HT1080 (cell line): ENCODE measurements around the gene FAM161A. TPM values are rescaled to one million over a fixed set of nuclear protein-coding genes. Genes with fewer than 3 reads are reported as not detected.

ENCODE experiments used
- DNase-seq: peaks from one replicate; pipeline ENCODE4 v3.0.0-alpha.2; 2015; ENCODE audit warnings: low read depth
- small RNA-seq: library from RNA; depleted of rRNA; stranded (forward); fragments of <200 nt; gene quantifications from one replicate; pipeline ENCODE3, GENCODE V24; 2014
- total RNA-seq: library from RNA; depleted of rRNA; stranded (reverse); fragments of >200 nt; shearing (Covaris generic); gene quantifications from 2 replicates; pipeline ENCODE4 v1.2.3, GENCODE V29; 2014; rRNA removed

The FAM161A gene
- total RNA-seq, 1 experiment from 2014 or later: 3.1 TPM

DNA sequence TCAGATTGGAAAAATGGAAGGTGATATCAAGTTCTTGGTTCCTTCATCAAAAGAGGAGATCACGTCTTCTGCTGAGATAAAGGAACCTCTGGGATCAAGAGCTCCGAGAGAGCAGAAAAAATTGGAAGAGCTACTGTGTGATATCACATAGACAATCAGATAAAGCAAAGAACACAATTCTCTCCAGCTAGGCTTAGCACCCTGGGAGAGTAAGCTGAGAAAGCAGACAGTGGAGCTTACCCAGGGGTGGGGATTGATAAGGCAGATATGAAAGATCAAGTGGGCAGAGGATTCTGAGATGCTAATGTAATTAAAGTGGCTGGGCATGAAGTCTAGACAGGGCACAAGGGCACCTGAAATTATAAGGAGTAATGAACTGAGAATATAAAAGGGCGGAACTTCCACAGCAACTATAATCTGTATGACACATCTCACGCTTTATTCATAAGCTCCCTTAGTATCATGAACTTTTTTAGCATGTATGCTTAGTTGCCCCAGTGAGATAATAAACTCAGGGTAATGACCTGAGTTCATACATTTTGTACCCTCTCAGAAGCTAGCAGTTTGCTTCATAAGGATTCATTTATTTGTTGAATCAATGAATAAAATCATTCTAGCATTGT, 65.8 kb downstream of the FAM161A start:
- no peak for DNase-seq

DNA sequence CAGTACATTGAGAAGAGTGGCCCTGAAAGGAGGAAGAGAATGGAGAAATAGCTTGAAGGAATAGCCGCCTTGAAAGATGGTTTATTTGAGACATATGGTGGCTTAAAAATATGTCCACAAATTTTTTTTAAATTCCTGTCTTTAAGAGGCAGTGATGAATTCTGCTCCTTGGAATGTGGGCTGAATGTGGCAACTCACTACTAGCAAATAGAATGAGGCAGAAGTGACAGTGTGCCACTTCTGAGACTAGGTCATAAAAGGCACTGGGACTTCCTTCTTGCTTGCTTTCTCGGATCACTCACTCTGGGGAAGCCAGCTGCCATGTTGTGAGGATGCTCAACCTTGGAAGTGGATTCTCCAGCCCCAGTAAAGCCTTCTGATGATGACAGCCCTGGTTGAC, 67.0 kb downstream of the FAM161A start:
- no peak for DNase-seq

DNA sequence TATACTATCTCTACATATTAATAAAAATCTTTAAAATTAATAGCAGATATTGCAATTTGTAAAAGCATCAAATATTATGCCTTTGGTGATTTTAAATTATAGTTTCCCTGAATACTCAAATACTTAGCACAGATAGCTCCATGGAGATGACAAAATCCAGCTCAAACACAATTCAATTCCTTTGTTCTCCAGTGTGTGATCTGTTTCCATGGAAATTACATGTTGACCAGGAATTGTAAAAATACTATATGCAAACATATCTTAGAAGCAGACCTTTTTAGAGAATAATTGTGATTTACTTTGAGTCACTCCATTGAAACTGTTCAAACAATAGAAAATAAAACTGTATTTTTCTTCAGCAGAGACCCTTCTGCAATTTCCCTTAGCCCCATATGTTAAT, 68.3 kb downstream of the FAM161A start:
- no peak for DNase-seq

DNA sequence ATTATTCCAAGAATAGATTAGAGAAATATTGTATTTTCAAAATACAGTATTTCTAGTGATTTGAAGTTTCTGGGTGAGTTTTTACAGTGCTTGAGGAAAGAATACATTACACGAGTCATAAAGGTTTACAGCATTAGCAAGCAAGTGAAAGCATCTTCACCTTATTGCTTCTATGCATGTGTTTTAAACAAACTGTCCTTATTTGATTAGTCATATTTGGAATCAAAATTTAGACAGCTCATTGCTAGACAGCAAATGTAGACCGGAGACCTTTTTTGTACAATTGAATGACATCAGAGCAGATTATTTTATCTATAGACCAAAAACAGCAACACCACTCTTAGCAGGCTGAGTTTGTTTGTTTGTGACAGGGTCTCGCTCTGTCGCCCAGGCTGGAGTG, 69.2 kb downstream of the FAM161A start:
- DNase-seq: no peak

DNA sequence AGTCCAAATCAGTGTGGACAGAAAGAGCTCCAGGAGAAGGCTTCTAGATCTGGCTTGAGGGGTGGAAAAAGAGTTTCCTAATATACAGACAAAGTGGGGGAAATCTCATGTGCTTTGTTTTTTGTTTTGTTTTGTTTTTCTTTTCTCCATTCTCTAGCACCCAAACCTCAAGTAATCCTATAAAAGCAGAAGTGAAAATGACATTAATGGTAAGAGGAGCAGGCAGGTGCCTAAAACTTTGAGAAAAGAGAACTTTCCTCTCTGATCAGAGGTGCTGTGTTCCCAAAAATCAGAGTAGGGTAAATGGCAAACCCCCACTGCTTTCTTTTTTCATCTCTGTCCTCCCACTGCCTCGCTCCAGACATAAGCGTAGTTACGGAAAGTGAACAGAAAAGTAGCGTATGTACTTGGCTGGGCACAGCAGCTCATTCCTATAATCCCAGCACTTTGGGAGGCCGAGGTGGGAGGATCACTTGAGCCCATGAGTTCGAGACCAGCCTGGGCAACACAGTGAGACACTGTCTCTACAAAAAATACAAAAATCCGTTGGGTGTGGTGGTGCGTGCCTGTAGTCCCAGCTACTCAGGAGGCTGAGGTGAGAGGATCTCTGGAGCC, 77.8 kb downstream of the FAM161A start:
- no peak for DNase-seq

Small RNA genes within 50 kb of the gene (small RNA-seq; reads per million reads assigned to genes)
- gene RPS24P7: not detected

Other genes starting within 250 kb of the FAM161A start
- gene CCT4, start 34.6 kb upstream of the FAM161A start, total RNA-seq: 406 and 477 TPM in 2 replicates
- 20.1 and 20.9 TPM in 2 replicates for gene COMMD1, start 51.6 kb upstream of the FAM161A start, total RNA-seq